Neural progenitor cell (in vitro differentiated cells): Measurements from ENCODE around the gene LRRC59. TPM values are rescaled to one million over a fixed set of nuclear protein-coding genes. Genes with fewer than 3 reads are reported as not detected.

ENCODE experiments used
- DNase-seq: peaks from one replicate; pipeline ENCODE4 v3.0.0-alpha.2; 2016; ENCODE audit warnings: low spot score
- H2AFZ ChIP-seq: fragments of 200-600 bp; sonication (generic); replicated peaks from 2 replicates; pipeline ENCODE4 v1.6.1; 2016; ENCODE audit warnings: antibody characterized with exemption
- H3F3A ChIP-seq: fragments of 200-600 bp; sonication (generic); 2 replicates; pipeline ENCODE4 v1.6.1; 2016; ENCODE audit warnings: antibody characterized with exemption, low read depth
- H3K27ac ChIP-seq: fragments of 200-600 bp; sonication (generic); 2 replicates; pipeline ENCODE4 v1.5.1; 2016; ENCODE audit warnings: mild to moderate bottlenecking
- H3K27me3 ChIP-seq: fragments of 200-600 bp; sonication (generic); 2 replicates; pipeline ENCODE4 v1.6.1; 2016; ENCODE audit warnings: mild to moderate bottlenecking, moderate library complexity
- H3K36me3 ChIP-seq: fragments of 200-600 bp; sonication (generic); 2 replicates; pipeline ENCODE4 v1.5.1; 2016
- H3K4me1 ChIP-seq: fragments of 200-600 bp; sonication (generic); 2 replicates; pipeline ENCODE4 v1.6.1; 2016; ENCODE audit warnings: mixed run types
- H3K4me2 ChIP-seq: fragments of 200-600 bp; sonication (generic); 2 replicates; pipeline ENCODE4 v1.6.1; 2016
- H3K4me3 ChIP-seq: fragments of 200-600 bp; sonication (generic); 2 replicates; pipeline ENCODE4 v1.5.1; 2016
- H3K79me2 ChIP-seq: fragments of 200-600 bp; sonication (generic); 2 replicates; pipeline ENCODE4 v1.6.1; 2016; ENCODE audit warnings: low read depth
- H3K9ac ChIP-seq: fragments of 200-600 bp; sonication (generic); 2 replicates; pipeline ENCODE4 v1.6.1; 2016
- H3K9me3 ChIP-seq: fragments of 200-600 bp; sonication (generic); 2 replicates; pipeline ENCODE4 v1.5.1; 2016; ENCODE audit warnings: low read depth
- H4K20me1 ChIP-seq: fragments of 200-600 bp; sonication (generic); 2 replicates; pipeline ENCODE4 v1.6.1; 2016; ENCODE audit warnings: low read depth
- H3K27ac Mint-ChIP-seq: 3 replicates; pipeline ENCODE4 v1.8.0; 2021; ENCODE audit warnings: mixed read lengths
- H3K27me3 Mint-ChIP-seq: 2 replicates; pipeline ENCODE4 v1.8.0; 2022; ENCODE audit warnings: low read depth, mild to moderate bottlenecking, inconsistent platforms, moderate library complexity, mixed read lengths; ENCODE audit not compliant: insufficient read depth
- H3K36me3 Mint-ChIP-seq: 3 replicates; pipeline ENCODE4 v1.8.0; 2021; ENCODE audit warnings: mixed read lengths
- H3K4me1 Mint-ChIP-seq: 3 replicates; pipeline ENCODE4 v1.8.0; 2021; ENCODE audit warnings: mixed read lengths
- H3K4me3 Mint-ChIP-seq: 3 replicates; pipeline ENCODE4 v1.8.0; 2021; ENCODE audit warnings: mild to moderate bottlenecking, moderate library complexity, mixed read lengths
- H3K9me3 Mint-ChIP-seq: 3 replicates; pipeline ENCODE4 v1.8.0; 2020; ENCODE audit warnings: mixed read lengths
- CTCF ChIP-seq: fragments of 200-600 bp; sonication (generic); IDR thresholded peaks from 2 replicates; pipeline ENCODE4 v1.5.1; 2017; ENCODE audit warnings: antibody characterized with exemption, mild to moderate bottlenecking
- EZH2 ChIP-seq: fragments of 200-600 bp; sonication (generic); IDR thresholded peaks from 2 replicates; pipeline ENCODE4 v1.6.1; 2017; ENCODE audit warnings: antibody characterized with exemption, mild to moderate bottlenecking, moderate library complexity
- EZH2phosphoT487 ChIP-seq: fragments of 200-600 bp; sonication (generic); IDR thresholded peaks from 2 replicates; pipeline ENCODE4 v1.6.1; 2017; ENCODE audit warnings: antibody characterized with exemption
- total RNA-seq: library from RNA; depleted of rRNA; stranded (reverse); fragments of >200 nt; gene quantifications from 2 replicates; pipeline ENCODE4 v1.2.3, GENCODE V29; 2015; ENCODE audit warnings: low replicate concordance

Gene LRRC59
- total RNA-seq, 1 donor from 2014 or later: 57.0 TPM

DNA sequence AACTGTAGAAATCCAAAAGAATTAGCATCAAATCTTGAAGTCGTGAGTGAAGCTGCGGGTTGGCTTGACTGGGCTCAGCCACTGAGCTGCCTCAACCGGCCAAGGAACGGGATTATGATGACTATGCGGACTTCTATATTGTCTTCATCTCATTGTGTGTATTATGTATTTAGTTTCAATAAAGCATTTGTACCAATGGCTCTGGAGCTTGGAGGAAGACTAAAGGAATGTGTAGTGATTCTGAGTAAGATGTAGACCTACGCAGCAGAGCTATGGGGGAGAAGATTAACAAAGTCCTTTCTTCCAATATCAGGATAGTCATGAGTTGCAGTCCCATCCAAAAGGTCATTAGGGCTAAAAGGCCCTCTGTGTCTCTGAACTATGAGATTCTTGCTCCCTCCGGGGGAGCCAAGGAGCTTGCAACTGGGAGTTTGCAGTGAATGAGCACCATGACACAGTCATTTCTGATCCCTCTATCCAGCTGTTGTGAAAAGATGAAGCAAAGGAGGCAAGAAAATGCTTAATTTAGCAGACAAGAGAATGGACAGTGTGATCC, 16.0 kb downstream of the LRRC59 start:
- H3K9me3 Mint-ChIP-seq: no peaks in the 10 kb centered on the region
- Histone ChIP-seq H3K9me3 (no peaks in the 10 kb centered on the region), H3K79me2 (no peaks in the 10 kb centered on the region), H3K36me3 (no peaks in the 10 kb centered on the region), H3F3A (no peaks in the 10 kb centered on the region), H3K27ac (no peak overlapping the region), H3K4me2 (no peak overlapping the region), H3K4me1 (no peaks in the 10 kb centered on the region), H2AFZ (no peak overlapping the region), H3K4me3 (no peak overlapping the region), H3K9ac (no peak overlapping the region), H3K27me3 (no peaks in the 10 kb centered on the region), H4K20me1 (no peaks in the 10 kb centered on the region)
- peaks cover 20% of the 10 kb centered on the region for H3K36me3 Mint-ChIP-seq
- no peaks in the 10 kb centered on the region for H3K4me1 Mint-ChIP-seq
- no peak overlapping the region for H3K27ac Mint-ChIP-seq
- DNase-seq: no peak
- no peak overlapping the region for H3K4me3 Mint-ChIP-seq
- TF ChIP-seq EZH2: no peak
- TF ChIP-seq EZH2phosphoT487: no peak
- no peak for TF ChIP-seq CTCF
- no peaks in the 10 kb centered on the region for H3K27me3 Mint-ChIP-seq

DNA sequence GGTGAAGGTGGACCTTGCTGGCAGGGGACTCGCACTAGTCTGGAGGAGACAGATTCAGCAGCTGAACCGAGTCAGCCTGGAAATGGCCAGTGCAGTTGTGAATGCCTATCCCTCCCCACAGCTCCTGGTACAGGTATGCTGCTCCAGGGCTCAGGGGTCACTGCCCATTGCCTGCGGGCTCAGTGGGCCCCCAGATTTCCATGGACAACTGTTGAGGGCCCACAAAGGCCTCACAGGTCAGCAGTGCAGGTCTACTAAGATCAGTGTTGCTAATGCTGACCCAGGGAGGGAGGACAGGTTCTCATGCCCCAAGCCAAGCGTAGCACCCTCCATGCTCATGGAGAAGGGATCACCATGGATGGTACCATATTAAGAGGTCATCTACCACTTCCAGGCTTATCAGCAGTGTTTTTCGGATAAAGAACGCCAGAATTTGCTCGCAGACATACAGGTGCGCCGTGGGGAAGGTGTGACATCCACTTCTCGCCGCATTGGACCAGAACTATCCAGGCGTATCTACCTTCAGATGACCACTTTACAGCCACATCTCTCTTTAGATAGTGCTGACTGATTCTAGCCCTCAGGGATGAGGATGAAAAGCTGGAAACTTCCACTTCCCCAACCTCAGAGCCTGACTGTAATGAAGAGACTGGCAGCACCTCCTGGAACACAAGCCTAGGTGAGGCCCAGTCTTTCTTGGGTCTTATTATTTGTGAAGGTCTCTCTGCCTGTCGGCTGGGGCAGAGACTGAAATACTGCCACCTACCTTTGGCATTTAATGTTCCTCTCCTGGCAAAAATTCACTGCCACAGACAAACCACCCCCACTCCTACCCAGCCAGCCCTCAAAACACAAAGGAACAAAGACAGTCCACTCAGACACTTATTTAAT, 16.7 kb downstream of the LRRC59 start:
- no peak for DNase-seq
- no peak overlapping the region for H2AFZ ChIP-seq
- Mint-ChIP-seq H3K36me3 (peaks cover 20% of the 10 kb centered on the region), H3K27me3 (no peaks in the 10 kb centered on the region), H3K4me3 (peak overlapping the region; percentile 50), H3K4me1 (no peaks in the 10 kb centered on the region), H3K9me3 (no peaks in the 10 kb centered on the region), H3K27ac (no peak overlapping the region)
- no peaks in the 10 kb centered on the region for H3K9me3 ChIP-seq
- no peaks in the 10 kb centered on the region for H3K79me2 ChIP-seq
- no peaks in the 10 kb centered on the region for H3F3A ChIP-seq
- no peaks in the 10 kb centered on the region for H3K36me3 ChIP-seq
- no peaks in the 10 kb centered on the region for H3K4me1 ChIP-seq
- no peak overlapping the region for H3K4me3 ChIP-seq
- no peak overlapping the region for H3K27ac ChIP-seq
- no peak overlapping the region for H3K4me2 ChIP-seq
- no peaks in the 10 kb centered on the region for H3K27me3 ChIP-seq
- no peak for TF ChIP-seq EZH2phosphoT487
- no peaks in the 10 kb centered on the region for H4K20me1 ChIP-seq
- no peak overlapping the region for H3K9ac ChIP-seq

DNA sequence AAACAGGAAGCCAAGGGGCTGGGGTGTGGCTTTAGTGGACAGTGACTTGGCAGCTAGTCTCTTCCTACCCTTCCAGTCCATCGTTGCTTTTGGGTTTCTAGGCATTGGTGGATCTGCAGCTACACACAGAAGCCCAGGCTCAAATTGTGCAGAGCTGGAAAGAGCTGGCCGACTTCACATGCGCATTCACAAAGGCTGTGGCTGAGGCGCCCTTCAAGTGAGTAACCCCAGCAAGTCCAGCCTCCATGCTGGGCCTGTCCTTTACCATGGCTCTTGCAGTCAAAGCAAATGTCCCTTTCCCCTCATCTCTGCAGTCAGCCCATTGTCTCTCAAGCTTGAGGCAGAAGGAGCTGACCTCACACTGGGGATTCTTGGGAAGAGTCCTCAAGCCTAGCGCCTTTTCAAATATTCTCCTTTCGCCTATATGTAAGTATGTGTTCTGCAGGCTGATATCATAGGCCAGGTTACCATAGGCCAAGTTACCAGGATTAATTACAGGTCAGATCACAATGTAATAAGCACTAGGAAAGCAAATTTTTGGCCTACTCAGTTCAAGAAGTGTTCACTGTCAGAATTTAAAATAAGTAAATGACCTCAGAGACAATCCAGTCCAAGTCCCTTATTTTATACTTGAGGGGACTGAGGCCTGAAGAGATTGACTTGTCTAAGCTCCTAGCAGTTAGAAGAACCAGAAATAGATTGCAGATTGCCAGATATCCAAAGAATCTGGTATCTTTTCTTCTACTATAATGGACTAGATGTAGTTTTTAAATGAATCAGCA, 17.8 kb downstream of the LRRC59 start:
- Histone ChIP-seq H3K4me2 (no peak overlapping the region), H3K27me3 (no peaks in the 10 kb centered on the region), H3K36me3 (no peaks in the 10 kb centered on the region), H3K9ac (no peak overlapping the region), H3K4me1 (no peaks in the 10 kb centered on the region), H3K4me3 (no peak overlapping the region), H3K27ac (no peak overlapping the region), H4K20me1 (no peaks in the 10 kb centered on the region), H3F3A (no peaks in the 10 kb centered on the region), H3K79me2 (no peaks in the 10 kb centered on the region), H3K9me3 (no peaks in the 10 kb centered on the region), H2AFZ (no peak overlapping the region)
- Mint-ChIP-seq H3K4me1 (no peaks in the 10 kb centered on the region), H3K9me3 (no peaks in the 10 kb centered on the region), H3K27me3 (no peaks in the 10 kb centered on the region), H3K4me3 (no peak overlapping the region), H3K27ac (no peak overlapping the region), H3K36me3 (peaks cover 18% of the 10 kb centered on the region)
- DNase-seq: no peak
- no peak for TF ChIP-seq CTCF
- no peak for TF ChIP-seq EZH2
- TF ChIP-seq EZH2phosphoT487: no peak
